Nephron progenitor cell (in vitro differentiated cells): ENCODE data around the gene DPP10.
"Not testable (repeated sequence)": the region's sequence is repeated elsewhere in the genome, so short reads cannot be mapped to it uniquely, and the experiment has no call there.

ENCODE experiments used
- DNase-seq: peaks from one replicate; pipeline ENCODE4 v3.0.0; 2021
- H3K27ac Mint-ChIP-seq: 2 replicates; pipeline ENCODE4 v1.8.0; 2021; ENCODE audit warnings: mild to moderate bottlenecking, moderate library complexity, mixed read lengths
- H3K27me3 Mint-ChIP-seq: 2 replicates; pipeline ENCODE4 v1.8.0; 2021; ENCODE audit warnings: mild to moderate bottlenecking, low read depth, mixed read lengths; ENCODE audit not compliant: poor library complexity
- H3K36me3 Mint-ChIP-seq: 2 replicates; pipeline ENCODE4 v1.8.0; 2021; ENCODE audit warnings: low read depth, mixed read lengths
- H3K4me1 Mint-ChIP-seq: 2 replicates; pipeline ENCODE4 v1.8.0; 2021; ENCODE audit warnings: mixed read lengths
- H3K4me3 Mint-ChIP-seq: 2 replicates; pipeline ENCODE4 v1.8.0; 2021; ENCODE audit warnings: mild to moderate bottlenecking, moderate library complexity, mixed read lengths
- H3K9me3 Mint-ChIP-seq: 2 replicates; pipeline ENCODE4 v1.8.0; 2021; ENCODE audit warnings: mild to moderate bottlenecking, moderate library complexity, mixed read lengths
- CTCF ChIP-seq: fragments of 200-600 bp; sonication (generic); IDR thresholded peaks from 2 replicates; pipeline ENCODE4 v1.5.0; 2021; ENCODE audit warnings: antibody characterized with exemption

DPP10 gene

GRCh38 chr2:114517580-114517979 lies 75.1 kb downstream of the DPP10 start:
- H3K36me3 Mint-ChIP-seq, result no peaks in the 10 kb centered on the region
- peaks cover 11% of the 10 kb centered on the region for H3K9me3 Mint-ChIP-seq
- no peak overlapping the region for H3K4me3 Mint-ChIP-seq
- H3K27me3 Mint-ChIP-seq, result peaks cover 9% of the 10 kb centered on the region
- H3K27ac Mint-ChIP-seq, result no peak overlapping the region
- TF ChIP-seq CTCF, result no peak
- H3K4me1 Mint-ChIP-seq, result no peaks in the 10 kb centered on the region
- DNase-seq, result no peak

- Mint-ChIP-seq H3K4me3 (no peak overlapping the region), H3K27me3 (peaks cover 5% of the 10 kb centered on the region), H3K36me3 (no peaks in the 10 kb centered on the region), H3K27ac (no peak overlapping the region), H3K9me3 (peaks cover 20% of the 10 kb centered on the region), H3K4me1 (no peaks in the 10 kb centered on the region)
- no peak for TF ChIP-seq CTCF
- no peak for DNase-seq
These were observed 76.3 kb downstream of the DPP10 start for GRCh38 chr2:114518738-114519137.

GRCh38 chr2:114522612-114523011 lies 80.2 kb downstream of the DPP10 start:
- not testable (repeated sequence) for DNase-seq, H3K27ac Mint-ChIP-seq, H3K4me1 Mint-ChIP-seq, H3K4me3 Mint-ChIP-seq, H3K27me3 Mint-ChIP-seq, H3K36me3 Mint-ChIP-seq
- peaks cover 22% of the 10 kb centered on the region for H3K9me3 Mint-ChIP-seq

GRCh38 chr2:114525955-114526354 lies 83.5 kb downstream of the DPP10 start:
- peaks cover 22% of the 10 kb centered on the region for H3K9me3 Mint-ChIP-seq
- H3K36me3 Mint-ChIP-seq, result no peaks in the 10 kb centered on the region
- no peak for TF ChIP-seq CTCF
- DNase-seq, result no peak
- H3K4me1 Mint-ChIP-seq, result no peaks in the 10 kb centered on the region
- H3K4me3 Mint-ChIP-seq, result no peak overlapping the region
- H3K27me3 Mint-ChIP-seq, result peaks cover 9% of the 10 kb centered on the region
- no peak overlapping the region for H3K27ac Mint-ChIP-seq

GRCh38 chr2:114526841-114527240 lies 84.4 kb downstream of the DPP10 start:
- Mint-ChIP-seq H3K4me1 (no peaks in the 10 kb centered on the region), H3K4me3 (no peak overlapping the region), H3K36me3 (no peaks in the 10 kb centered on the region), H3K27me3 (peaks cover 9% of the 10 kb centered on the region), H3K27ac (no peak overlapping the region), H3K9me3 (peaks cover 16% of the 10 kb centered on the region)
- no peak for DNase-seq
- no peak for TF ChIP-seq CTCF

- H3K27me3 Mint-ChIP-seq, result peaks cover 9% of the 10 kb centered on the region
- H3K27ac Mint-ChIP-seq, result no peak overlapping the region
- no peak for DNase-seq
- TF ChIP-seq CTCF, result no peak
- no peaks in the 10 kb centered on the region for H3K36me3 Mint-ChIP-seq
- H3K4me1 Mint-ChIP-seq, result no peaks in the 10 kb centered on the region
- no peak overlapping the region for H3K4me3 Mint-ChIP-seq
- H3K9me3 Mint-ChIP-seq, result peaks cover 12% of the 10 kb centered on the region
These were observed 85.0 kb downstream of the DPP10 start for GRCh38 chr2:114527330-114527983.
